ENCODE results near the gene TBCK. TPM values are rescaled to one million over a fixed set of nuclear protein-coding genes. Genes with fewer than 3 reads are reported as not detected.
"Not testable (repeated sequence)": the region's sequence is repeated elsewhere in the genome, so short reads cannot be mapped to it uniquely, and the experiment has no call there.

Gene TBCK
- polyA plus RNA-seq, 5 donors = 31.0 to 66.2 (median 56.1) TPM

- no peak for DNase-seq
These were observed 7.1 kb upstream of the TBCK start for GRCh38 chr4:106323119-106323518.

- DNase-seq = not testable (repeated sequence)
These were observed 5.8 kb upstream of the TBCK start for GRCh38 chr4:106321814-106322213.

- not testable (repeated sequence) for DNase-seq
These were observed 5.2 kb upstream of the TBCK start for GRCh38 chr4:106321168-106321567.

- no peak for DNase-seq
These were observed 4.2 kb upstream of the TBCK start for GRCh38 chr4:106320235-106320634.

GRCh38 chr4:106318511-106318910 lies 2.5 kb upstream of the TBCK start:
- no peak for DNase-seq

- no peak for DNase-seq
These were observed 1.8 kb upstream of the TBCK start for GRCh38 chr4:106317815-106318214.

GRCh38 chr4:106316773-106317409 lies 882 bp upstream of the TBCK start:
- peak in 1 of 2 donors; percentile 1 for DNase-seq

GRCh38 chr4:106315476-106315967 lies 487 bp downstream of the TBCK start:
- DNase-seq = no peak

GRCh38 chr4:106314960-106315359 lies 1.0 kb downstream of the TBCK start:
- DNase-seq = no peak

GRCh38 chr4:106312997-106313522 lies 2.9 kb downstream of the TBCK start:
- DNase-seq = no peak

GRCh38 chr4:106312377-106312776 lies 3.6 kb downstream of the TBCK start:
- DNase-seq = no peak

GRCh38 chr4:106306561-106306960 lies 9.4 kb downstream of the TBCK start:
- DNase-seq = no peak

GRCh38 chr4:106305435-106306055 lies 10.5 kb downstream of the TBCK start:
- DNase-seq = no peak

- no peak for DNase-seq
These were observed 11.4 kb downstream of the TBCK start for GRCh38 chr4:106304632-106305031.

- no peak for DNase-seq
These were observed 12.3 kb downstream of the TBCK start for GRCh38 chr4:106303548-106304281.

- DNase-seq = no peak
These were observed 14.0 kb downstream of the TBCK start for GRCh38 chr4:106302062-106302438.

GRCh38 chr4:106301393-106302061 lies 14.5 kb downstream of the TBCK start:
- no peak for DNase-seq

- no peak for DNase-seq
These were observed 16.0 kb downstream of the TBCK start for GRCh38 chr4:106299977-106300376.

- no peak for DNase-seq
These were observed 18.6 kb downstream of the TBCK start for GRCh38 chr4:106297245-106298035.

- DNase-seq = no peak
These were observed 21.9 kb downstream of the TBCK start for GRCh38 chr4:106294062-106294461.

- DNase-seq = no peak
These were observed 24.3 kb downstream of the TBCK start for GRCh38 chr4:106291678-106292077.

Data from right lung (tissue), 5 donors.